Effector CD8-positive, alpha-beta T cell (primary cell): ENCODE measurements around the gene EEF2K.

Experiments used
- DNase-seq: peaks from one replicate; lab custom pipeline; 2025; lab: John Stamatoyannopoulos, UW

The EEF2K gene

GRCh38 chr16:22333457-22333994, 127.4 kb downstream of the EEF2K start:
- no peak for DNase-seq

GRCh38 chr16:22335668-22336246, 129.7 kb downstream of the EEF2K start:
- DNase-seq = no peak

- no peak for DNase-seq
Observed at GRCh38 chr16:22336581-22336980, 130.5 kb downstream of the EEF2K start.

GRCh38 chr16:22337045-22337444, 131.0 kb downstream of the EEF2K start:
- no peak for DNase-seq

- no peak for DNase-seq
Observed at GRCh38 chr16:22337849-22338635, 132.0 kb downstream of the EEF2K start.
